Measurements from ENCODE around the gene C10orf71.

C10orf71 gene

DNA sequence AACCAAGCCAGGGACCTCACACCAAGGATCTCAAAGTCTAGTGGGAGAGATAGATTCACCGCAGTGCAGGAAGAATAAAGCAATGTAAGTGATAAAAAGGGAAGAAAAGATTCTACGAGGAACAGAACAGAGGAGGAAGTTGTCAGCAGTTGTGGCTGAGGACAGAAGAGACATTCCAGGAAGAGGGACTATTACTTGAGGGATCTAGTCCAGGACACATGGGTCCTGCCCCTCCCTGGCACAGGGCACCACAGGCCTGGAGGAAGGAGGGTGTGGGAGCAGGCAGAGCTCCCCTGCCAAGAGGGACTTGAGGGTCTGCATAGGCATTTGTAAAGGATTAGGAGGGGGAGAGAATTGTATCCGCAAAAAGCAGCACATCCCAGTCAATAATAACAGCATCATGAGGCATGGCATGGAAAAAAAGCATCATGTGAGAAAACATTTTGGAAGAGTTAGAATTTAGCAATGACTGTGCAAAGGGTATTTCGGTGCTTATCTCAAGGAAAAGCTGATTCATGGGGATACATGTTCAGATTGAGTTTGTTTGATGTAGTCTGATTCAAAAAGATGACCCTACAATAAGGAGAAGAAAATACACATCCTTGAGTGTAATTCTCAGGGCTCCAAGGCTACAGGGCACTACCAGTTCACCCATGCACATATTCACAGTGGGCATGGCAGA lies 12.7 kb downstream of the C10orf71 start:
- Histone ChIP-seq H3K27me3 (ENCODE audit: insufficient read depth, poor library complexity, severe bottlenecking) (no peaks in the 10 kb centered on the region), H3K4me3 (ENCODE audit: severe bottlenecking) (no peak overlapping the region), H3K36me3 (ENCODE audit: low read depth) (no peaks in the 10 kb centered on the region), H3K27ac (ENCODE audit: poor library complexity, severe bottlenecking) (no peak overlapping the region), H3K9me3 (ENCODE audit: severe bottlenecking) (no peaks in the 10 kb centered on the region), H3K4me1 (ENCODE audit: insufficient read depth, poor library complexity, severe bottlenecking) (no peaks in the 10 kb centered on the region)
- TF ChIP-seq, protein P1, sequence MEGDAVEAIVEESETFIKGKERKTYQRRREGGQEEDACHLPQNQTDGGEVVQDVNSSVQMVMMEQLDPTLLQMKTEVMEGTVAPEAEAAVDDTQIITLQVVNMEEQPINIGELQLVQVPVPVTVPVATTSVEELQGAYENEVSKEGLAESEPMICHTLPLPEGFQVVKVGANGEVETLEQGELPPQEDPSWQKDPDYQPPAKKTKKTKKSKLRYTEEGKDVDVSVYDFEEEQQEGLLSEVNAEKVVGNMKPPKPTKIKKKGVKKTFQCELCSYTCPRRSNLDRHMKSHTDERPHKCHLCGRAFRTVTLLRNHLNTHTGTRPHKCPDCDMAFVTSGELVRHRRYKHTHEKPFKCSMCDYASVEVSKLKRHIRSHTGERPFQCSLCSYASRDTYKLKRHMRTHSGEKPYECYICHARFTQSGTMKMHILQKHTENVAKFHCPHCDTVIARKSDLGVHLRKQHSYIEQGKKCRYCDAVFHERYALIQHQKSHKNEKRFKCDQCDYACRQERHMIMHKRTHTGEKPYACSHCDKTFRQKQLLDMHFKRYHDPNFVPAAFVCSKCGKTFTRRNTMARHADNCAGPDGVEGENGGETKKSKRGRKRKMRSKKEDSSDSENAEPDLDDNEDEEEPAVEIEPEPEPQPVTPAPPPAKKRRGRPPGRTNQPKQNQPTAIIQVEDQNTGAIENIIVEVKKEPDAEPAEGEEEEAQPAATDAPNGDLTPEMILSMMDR (IDR thresholded peaks at IDR 0.05; ENCODE audit: poor library complexity, severe bottlenecking): no peak
- DNase-seq (ENCODE audit: low spot score) (no peak), ATAC-seq (ENCODE audit: low read depth) (no peak)

DNA sequence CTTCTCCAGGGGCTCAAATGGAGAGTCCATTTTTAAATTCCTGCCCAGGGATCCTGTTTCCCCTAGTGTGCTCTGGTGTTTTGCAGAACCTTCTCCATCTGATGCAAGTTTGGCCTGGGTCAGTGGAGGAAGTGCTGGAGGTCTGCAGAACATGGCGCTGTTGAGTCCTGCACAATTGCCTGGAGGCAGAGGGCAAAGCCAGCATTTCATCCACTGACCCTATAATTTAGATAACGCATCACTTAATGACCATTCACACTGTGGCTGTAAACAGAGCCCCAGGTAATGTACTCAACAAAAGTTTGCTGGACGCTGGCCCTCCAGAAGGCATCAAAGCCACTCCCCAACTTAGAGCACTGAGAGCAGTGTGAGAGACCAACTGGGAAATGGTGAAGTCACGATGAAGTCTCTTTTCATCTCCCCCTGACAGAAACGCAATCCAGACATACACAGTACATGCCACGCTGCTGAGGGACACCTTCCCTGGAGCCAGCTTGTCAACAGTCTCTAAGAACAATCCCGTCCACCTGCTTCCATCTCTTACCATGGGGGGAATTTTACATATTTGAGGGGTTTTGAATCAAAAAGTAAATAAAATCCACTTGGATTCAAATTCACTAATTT lies 13.4 kb downstream of the C10orf71 start:
- Histone ChIP-seq H3K27me3 (ENCODE audit: insufficient read depth, poor library complexity, severe bottlenecking) (no peaks in the 10 kb centered on the region), H3K4me1 (ENCODE audit: insufficient read depth, poor library complexity, severe bottlenecking) (no peaks in the 10 kb centered on the region), H3K27ac (ENCODE audit: poor library complexity, severe bottlenecking) (no peak overlapping the region), H3K9me3 (ENCODE audit: severe bottlenecking) (no peaks in the 10 kb centered on the region), H3K4me3 (ENCODE audit: severe bottlenecking) (no peak overlapping the region), H3K36me3 (ENCODE audit: low read depth) (no peaks in the 10 kb centered on the region)
- TF ChIP-seq, protein P1 (IDR thresholded peaks at IDR 0.05; ENCODE audit: poor library complexity, severe bottlenecking): no peak
- DNase-seq (ENCODE audit: low spot score) (no peak), ATAC-seq (ENCODE audit: low read depth) (no peak)

DNA sequence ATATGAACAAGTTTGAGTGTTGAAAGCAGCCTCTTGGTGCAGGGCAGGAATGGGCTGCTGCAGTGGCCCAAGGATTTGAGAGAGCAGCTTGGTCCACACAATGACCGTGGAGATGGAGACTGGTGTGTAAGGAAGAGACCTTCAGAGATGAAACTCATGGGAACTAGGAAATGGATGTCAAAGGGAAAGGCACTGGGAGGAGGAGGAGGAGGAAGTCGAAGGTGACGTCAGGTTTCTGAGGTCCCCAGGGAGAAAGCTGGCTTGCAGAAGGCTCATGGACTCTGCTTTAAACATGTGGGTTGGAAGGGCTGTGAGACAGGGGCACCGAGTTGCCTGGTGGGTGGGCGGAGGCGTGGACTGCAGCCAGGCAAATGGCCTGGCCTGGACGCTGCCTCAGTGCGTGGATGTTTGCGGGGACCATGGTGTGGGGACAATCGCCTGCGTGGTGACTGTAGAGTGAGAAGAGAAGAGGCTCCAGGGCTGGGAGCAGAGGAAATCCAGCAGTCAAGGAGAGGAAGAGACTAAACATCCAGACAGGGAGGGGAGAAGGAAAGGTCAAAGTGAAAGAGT lies 14.6 kb downstream of the C10orf71 start:
- H3K27me3 ChIP-seq (ENCODE audit: insufficient read depth, poor library complexity, severe bottlenecking): no peaks in the 10 kb centered on the region
- H3K4me3 ChIP-seq (ENCODE audit: severe bottlenecking): no peak overlapping the region
- no peak overlapping the region for H3K27ac ChIP-seq (ENCODE audit: poor library complexity, severe bottlenecking)
- H3K36me3 ChIP-seq (ENCODE audit: low read depth): no peaks in the 10 kb centered on the region
- H3K9me3 ChIP-seq (ENCODE audit: severe bottlenecking): no peaks in the 10 kb centered on the region
- DNase-seq (ENCODE audit: low spot score) (no peak), ATAC-seq (ENCODE audit: low read depth) (no peak)
- TF ChIP-seq, protein P1 (IDR thresholded peaks at IDR 0.05; ENCODE audit: poor library complexity, severe bottlenecking): no peak
- H3K4me1 ChIP-seq (ENCODE audit: insufficient read depth, poor library complexity, severe bottlenecking): no peaks in the 10 kb centered on the region

DNA sequence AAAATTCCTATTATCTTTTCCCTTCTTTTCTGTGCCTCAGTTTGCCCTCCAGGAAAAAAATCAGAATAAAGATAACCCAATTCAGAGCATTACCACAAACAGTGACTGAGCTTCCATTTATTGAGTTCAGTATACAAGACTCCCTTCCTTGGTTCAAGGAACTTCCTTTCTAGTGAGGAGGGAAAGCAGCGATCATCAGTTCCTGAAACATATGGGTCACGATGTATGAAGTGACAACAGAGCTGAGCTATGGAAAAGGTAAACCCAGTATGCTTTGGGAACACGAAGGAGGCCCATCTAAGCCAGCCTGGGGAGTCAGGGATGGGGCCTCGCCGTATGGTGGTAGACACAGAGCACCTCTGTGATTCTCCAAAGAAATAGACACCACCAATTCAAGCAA lies 15.8 kb downstream of the C10orf71 start:
- DNase-seq (ENCODE audit: low spot score) (no peak), ATAC-seq (ENCODE audit: low read depth) (no peak)
- Histone ChIP-seq H3K27me3 (ENCODE audit: insufficient read depth, poor library complexity, severe bottlenecking) (no peaks in the 10 kb centered on the region), H3K4me3 (ENCODE audit: severe bottlenecking) (no peak overlapping the region), H3K9me3 (ENCODE audit: severe bottlenecking) (no peaks in the 10 kb centered on the region), H3K4me1 (ENCODE audit: insufficient read depth, poor library complexity, severe bottlenecking) (no peaks in the 10 kb centered on the region), H3K27ac (ENCODE audit: poor library complexity, severe bottlenecking) (no peak overlapping the region), H3K36me3 (ENCODE audit: low read depth) (no peaks in the 10 kb centered on the region)
- TF ChIP-seq, protein P1 (IDR thresholded peaks at IDR 0.05; ENCODE audit: poor library complexity, severe bottlenecking): no peak

DNA sequence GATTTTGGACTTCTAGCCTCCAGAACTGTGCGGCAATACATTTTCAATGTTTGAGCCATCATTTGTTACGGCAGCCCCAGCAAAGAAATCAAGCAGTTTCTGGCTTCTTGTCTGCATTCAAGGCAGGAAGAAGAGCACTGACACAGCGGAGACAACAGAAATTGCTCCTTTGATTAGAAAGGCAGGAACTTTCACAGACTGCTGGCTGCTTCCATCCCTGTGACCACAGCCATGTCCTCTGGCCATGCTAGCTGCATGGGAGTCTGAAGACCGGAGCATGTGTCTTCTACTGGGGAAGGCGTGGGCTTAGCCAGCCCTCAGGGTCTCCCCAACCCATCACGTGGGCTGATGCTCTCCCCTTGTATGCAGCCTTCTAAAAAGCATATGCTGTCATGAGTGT lies 19.1 kb downstream of the C10orf71 start:
- DNase-seq (ENCODE audit: low spot score): no peak
- no peak for ATAC-seq (ENCODE audit: low read depth)
- H3K4me3 ChIP-seq (ENCODE audit: severe bottlenecking): no peak overlapping the region
- no peaks in the 10 kb centered on the region for H3K9me3 ChIP-seq (ENCODE audit: severe bottlenecking)
- H3K27ac ChIP-seq (ENCODE audit: poor library complexity, severe bottlenecking): no peak overlapping the region
- no peaks in the 10 kb centered on the region for H3K4me1 ChIP-seq (ENCODE audit: insufficient read depth, poor library complexity, severe bottlenecking)
- no peaks in the 10 kb centered on the region for H3K36me3 ChIP-seq (ENCODE audit: low read depth)
- TF ChIP-seq, protein P1 (IDR thresholded peaks at IDR 0.05; ENCODE audit: poor library complexity, severe bottlenecking): no peak
- peaks cover 4% of the 10 kb centered on the region for H3K27me3 ChIP-seq (ENCODE audit: insufficient read depth, poor library complexity, severe bottlenecking)
